Left lung (tissue), 10 donors: ENCODE data around the gene FAM171A1. TPM values are rescaled to one million over a fixed set of nuclear protein-coding genes. Genes with fewer than 3 reads are reported as not detected.

Source experiments
- ATAC-seq: fragments of 200-7000 bp; cut with Tn5 transposase; one replicate; pipeline ENCODE4 v1.9.1; 2020; ENCODE audit warnings: moderate library complexity
- DNase-seq, 4 donors: peaks; one replicate each; pipeline ENCODE4 v3.0.0-alpha.2; 2013 to 2020
- H3K27ac ChIP-seq, 2 donors: fragments of 200-600 bp; sonication (generic) in 1 of 2; one replicate each; pipeline versions ENCODE4 v1.5.0 to v1.8.0; 2020 to 2021
- H3K27me3 ChIP-seq, 2 donors: fragments of 200-600 bp; sonication (generic) in 1 of 2; one replicate each; pipeline versions ENCODE4 v1.5.0 to v1.8.0; 2020 to 2021
- H3K36me3 ChIP-seq, 2 donors: fragments of 200-600 bp; sonication (generic) in 1 of 2; one replicate each; pipeline versions ENCODE4 v1.5.0 to v1.8.0; 2020 to 2021
- H3K4me1 ChIP-seq, 2 donors: fragments of 200-600 bp; one replicate each; pipeline ENCODE4 v1.8.0; 2021
- H3K4me3 ChIP-seq, 2 donors: fragments of 200-600 bp; sonication (generic) in 1 of 2; one replicate each; pipeline versions ENCODE4 v1.5.0 to v1.8.0; 2020 to 2021; ENCODE audit warnings: mild to moderate bottlenecking in 1 of 2
- H3K9me3 ChIP-seq, 2 donors: fragments of 200-600 bp; sonication (generic) in 1 of 2; one replicate each; pipeline versions ENCODE4 v1.5.0 to v1.8.0; 2020 to 2021
- CTCF ChIP-seq, 2 donors: fragments of 200-600 bp; sonication (generic) in 1 of 2; IDR thresholded peaks; one replicate each; pipeline versions ENCODE4 v1.5.0 to v1.8.0; 2021; ENCODE audit warnings: antibody characterized with exemption in 2 of 2
- intact Hi-C, 2 donors: fragments of 100-400 bp; cut with DNase I; formaldehyde crosslinking; loops; one replicate each; pipeline versions ENCODE4 v1.11.2 to v1.14.2; 2022
- polyA plus RNA-seq, 6 donors: library from polyadenylated mRNA; unstranded; fragments of 120-200 nt; gene quantifications; one replicate each; pipeline ENCODE4 v1.2.1, GENCODE V29; 2013; ENCODE audit not compliant: insufficient read length in 6 of 6
- total RNA-seq, 2 donors: library from RNA; stranded (reverse); fragmentation: NEBNext Ultra II Directional; extraction: Animal tissue kit (Norgen Biotek cat#: 25700); gene quantifications; one replicate each; pipeline ENCODE4 v1.2.1, GENCODE V29; 2021
- donor health status: DM: no; HTN: yes; CAD: no.
- donor health status: DM: no; HTN: no; CAD: no.

Gene FAM171A1
- total and polyA plus RNA-seq, 8 donors = 13.2 to 77.7 (median 65.1) TPM

GRCh38 chr10:15230257-15230656, 140.8 kb downstream of the FAM171A1 start:
- Histone ChIP-seq H3K27ac (no peak overlapping the region), H3K27me3 (no peaks in the 10 kb centered on the region), H3K4me1 (no peaks in the 10 kb centered on the region), H3K36me3 (no peaks in the 10 kb centered on the region), H3K4me3 (no peak overlapping the region), H3K9me3 (no peaks in the 10 kb centered on the region)
- intact Hi-C loops = no loop called here
- ATAC-seq = no peak
- no peak for DNase-seq
- TF ChIP-seq CTCF (IDR thresholded peaks at IDR 0.05) = no peak

- intact Hi-C loops = no loop called here
- ATAC-seq = no peak
- no peak for TF ChIP-seq CTCF (IDR thresholded peaks at IDR 0.05)
Measured at GRCh38 chr10:15229268-15229667, 141.8 kb downstream of the FAM171A1 start.

GRCh38 chr10:15228426-15228825, 142.7 kb downstream of the FAM171A1 start:
- Histone ChIP-seq H3K4me3 (no peak overlapping the region), H3K27me3 (no peaks in the 10 kb centered on the region), H3K4me1 (no peaks in the 10 kb centered on the region), H3K36me3 (no peaks in the 10 kb centered on the region), H3K27ac (no peak overlapping the region), H3K9me3 (peaks cover 0 to 3% of the 10 kb centered on the region in 2 donors)
- TF ChIP-seq CTCF (IDR thresholded peaks at IDR 0.05) = no peak
- DNase-seq (no peak), ATAC-seq (no peak)
- intact Hi-C loops = no loop called here

More at GRCh38 chr10:15229268-15229667, 141.8 kb downstream of the FAM171A1 start:
- no peak overlapping the region for H3K27ac ChIP-seq
- no peaks in the 10 kb centered on the region for H3K4me1 ChIP-seq
- peaks cover 0 to 3% of the 10 kb centered on the region in 2 donors for H3K9me3 ChIP-seq
- no peak overlapping the region for H3K4me3 ChIP-seq
- H3K27me3 ChIP-seq = no peaks in the 10 kb centered on the region
- DNase-seq = no peak
- no peaks in the 10 kb centered on the region for H3K36me3 ChIP-seq

- Histone ChIP-seq H3K4me3 (no peak overlapping the region), H3K36me3 (no peaks in the 10 kb centered on the region), H3K27ac (no peak overlapping the region), H3K4me1 (no peaks in the 10 kb centered on the region), H3K9me3 (peaks cover 0 to 3% of the 10 kb centered on the region in 2 donors), H3K27me3 (no peaks in the 10 kb centered on the region)
- intact Hi-C loops = no loop called here
- ATAC-seq (no peak), DNase-seq (no peak)
- TF ChIP-seq CTCF (IDR thresholded peaks at IDR 0.05) = no peak
Measured at GRCh38 chr10:15227611-15228372, 143.3 kb downstream of the FAM171A1 start.

- intact Hi-C loops = no loop called here
Measured at GRCh38 chr10:15225511-15225910, 145.6 kb downstream of the FAM171A1 start.

More at GRCh38 chr10:15225511-15225910, 145.6 kb downstream of the FAM171A1 start:
- H3K4me3 ChIP-seq = no peak overlapping the region
- no peak for TF ChIP-seq CTCF (IDR thresholded peaks at IDR 0.05)
- DNase-seq (no peak), ATAC-seq (no peak)
- H3K36me3 ChIP-seq = no peaks in the 10 kb centered on the region
- peaks cover 0 to 3% of the 10 kb centered on the region in 2 donors for H3K9me3 ChIP-seq
- no peaks in the 10 kb centered on the region for H3K4me1 ChIP-seq
- no peaks in the 10 kb centered on the region for H3K27me3 ChIP-seq
- no peak overlapping the region for H3K27ac ChIP-seq
